NCI-H2107 (cell line): ENCODE results near the gene ARHGEF12.

Experiments
- DNase-seq: peaks from one replicate; lab custom pipeline; 2025; lab: John Stamatoyannopoulos, UW

The ARHGEF12 gene

GRCh38 chr11:120385655-120386054 is 49.4 kb downstream of the ARHGEF12 start:
- DNase-seq = no peak

- no peak for DNase-seq
Measured at GRCh38 chr11:120386318-120386717, 50.1 kb downstream of the ARHGEF12 start.

- no peak for DNase-seq
Measured at GRCh38 chr11:120386774-120387371, 50.7 kb downstream of the ARHGEF12 start.

DNA sequence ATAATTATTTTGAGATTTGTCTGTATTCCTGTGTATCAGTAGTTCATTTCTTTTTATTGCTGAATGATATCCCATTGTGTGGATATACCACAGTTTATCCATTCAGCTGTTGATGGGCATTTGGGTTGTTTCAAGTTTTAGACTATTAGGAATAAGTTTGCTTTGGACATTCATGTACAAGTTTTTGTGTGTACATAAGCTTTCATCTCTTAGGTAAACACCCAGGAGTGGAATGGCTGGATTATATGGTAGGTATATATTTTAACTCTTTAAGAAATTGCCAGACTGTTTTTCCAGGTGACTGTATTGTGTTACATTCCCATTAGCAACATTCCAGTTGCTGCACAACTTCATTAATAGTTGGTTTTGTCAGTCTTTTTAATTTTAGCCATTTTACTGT is 52.0 kb downstream of the ARHGEF12 start:
- no peak for DNase-seq

DNA sequence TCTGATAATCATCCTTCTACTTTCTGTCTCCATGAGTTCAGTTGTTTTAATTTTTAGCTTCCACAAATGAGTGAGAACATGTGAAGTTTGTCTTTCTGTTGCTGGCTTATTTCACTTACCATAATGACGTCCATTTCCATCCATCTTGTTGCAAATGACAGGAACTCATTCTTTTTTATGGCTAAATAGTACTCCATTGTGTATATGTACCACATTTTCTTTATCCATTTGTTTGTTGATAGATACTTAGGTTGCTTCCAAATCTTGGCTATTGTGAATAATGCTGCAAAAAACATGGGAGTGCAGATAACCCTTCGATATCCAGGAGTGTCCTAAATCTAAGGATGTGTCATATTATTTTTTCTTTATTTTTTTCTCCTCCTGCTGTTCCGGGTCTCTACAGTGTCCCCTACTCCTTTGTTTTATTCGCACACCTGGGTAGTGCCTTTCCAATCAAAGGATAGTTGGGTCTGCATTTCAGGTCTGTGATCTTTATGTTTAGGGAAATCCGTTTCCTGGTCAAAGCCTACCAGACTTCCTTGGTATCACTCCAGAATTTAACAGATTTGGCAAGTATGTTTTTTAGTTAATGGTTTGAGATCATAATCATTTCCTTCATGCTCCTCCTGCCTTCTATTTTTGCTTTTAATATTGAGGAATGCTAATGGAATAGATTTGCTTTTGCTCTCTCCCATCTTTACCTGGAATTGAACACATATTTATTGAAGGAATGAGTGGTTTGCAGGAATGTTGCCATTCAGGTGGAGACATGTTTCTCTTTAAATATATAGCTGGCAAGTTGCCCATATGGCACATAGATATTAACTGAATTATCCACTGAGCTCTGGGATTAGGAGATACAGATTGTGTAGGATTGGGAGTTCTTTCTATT is 53.7 kb downstream of the ARHGEF12 start:
- DNase-seq = no peak

GRCh38 chr11:120390585-120390922 is 54.3 kb downstream of the ARHGEF12 start:
- no peak for DNase-seq

GRCh38 chr11:120391292-120391691 is 55.1 kb downstream of the ARHGEF12 start:
- DNase-seq = no peak

DNA sequence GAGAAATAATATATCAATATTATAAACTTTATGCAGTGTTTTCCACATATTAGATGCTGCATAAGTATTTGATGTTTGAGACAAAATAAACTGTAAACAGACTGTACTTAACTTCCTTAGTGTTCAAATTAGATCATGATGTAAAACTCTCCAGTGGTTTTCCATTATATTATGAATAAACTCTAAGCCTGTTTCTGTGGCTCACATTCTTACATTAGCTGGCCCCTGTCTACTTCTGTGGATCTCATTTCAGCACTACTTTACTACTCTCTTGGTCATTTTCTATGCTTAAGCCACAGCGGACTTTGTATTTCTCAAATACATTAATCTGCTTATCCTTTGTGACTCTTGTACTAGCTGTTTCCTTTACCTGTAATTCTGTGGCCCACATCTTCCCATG is 55.6 kb downstream of the ARHGEF12 start:
- no peak for DNase-seq

DNA sequence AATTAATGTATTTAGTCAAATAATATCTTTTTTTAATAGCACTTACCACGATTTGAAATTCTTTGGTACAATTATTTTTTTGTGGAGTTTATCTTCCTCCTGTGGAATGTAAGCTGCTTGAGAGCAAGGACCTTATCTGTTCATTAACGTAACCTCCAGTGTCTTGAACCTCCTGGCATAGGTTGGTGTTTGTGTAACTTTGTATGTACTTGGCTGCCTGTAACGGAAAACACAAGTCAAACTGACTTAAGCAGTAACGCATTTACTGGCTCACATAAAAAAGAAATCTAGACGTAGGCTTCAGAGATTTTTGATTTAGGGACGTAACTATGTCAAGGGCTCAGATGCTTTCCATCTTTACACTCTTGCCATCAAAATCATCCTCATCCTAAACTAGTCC is 56.1 kb downstream of the ARHGEF12 start:
- no peak for DNase-seq

- no peak for DNase-seq
Measured at GRCh38 chr11:120392793-120393192, 56.6 kb downstream of the ARHGEF12 start.

DNA sequence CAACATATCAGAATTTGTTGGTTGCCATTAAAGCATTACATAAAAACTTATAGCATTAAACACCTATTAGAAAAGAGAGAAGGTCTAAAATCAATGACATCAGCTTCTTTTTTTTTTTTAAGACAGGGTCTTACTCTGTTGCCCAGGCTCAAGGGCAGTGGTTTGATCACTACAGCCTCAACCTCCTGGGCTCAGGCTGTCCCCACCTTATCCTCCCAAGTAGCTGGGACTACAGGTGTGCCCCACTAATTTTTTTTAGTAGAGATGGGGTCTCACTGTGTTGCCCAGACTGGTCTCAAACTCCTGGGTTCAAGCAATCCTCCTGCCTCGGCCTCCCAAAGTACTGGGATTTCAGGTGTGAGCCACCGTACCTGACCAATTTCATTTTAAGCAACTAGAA is 57.9 kb downstream of the ARHGEF12 start:
- no peak for DNase-seq

- no peak for DNase-seq
Measured at GRCh38 chr11:120395778-120396177, 59.6 kb downstream of the ARHGEF12 start.

- DNase-seq = no peak
Measured at GRCh38 chr11:120398132-120398531, 61.9 kb downstream of the ARHGEF12 start.

GRCh38 chr11:120399307-120399706 is 63.1 kb downstream of the ARHGEF12 start:
- no peak for DNase-seq

DNA sequence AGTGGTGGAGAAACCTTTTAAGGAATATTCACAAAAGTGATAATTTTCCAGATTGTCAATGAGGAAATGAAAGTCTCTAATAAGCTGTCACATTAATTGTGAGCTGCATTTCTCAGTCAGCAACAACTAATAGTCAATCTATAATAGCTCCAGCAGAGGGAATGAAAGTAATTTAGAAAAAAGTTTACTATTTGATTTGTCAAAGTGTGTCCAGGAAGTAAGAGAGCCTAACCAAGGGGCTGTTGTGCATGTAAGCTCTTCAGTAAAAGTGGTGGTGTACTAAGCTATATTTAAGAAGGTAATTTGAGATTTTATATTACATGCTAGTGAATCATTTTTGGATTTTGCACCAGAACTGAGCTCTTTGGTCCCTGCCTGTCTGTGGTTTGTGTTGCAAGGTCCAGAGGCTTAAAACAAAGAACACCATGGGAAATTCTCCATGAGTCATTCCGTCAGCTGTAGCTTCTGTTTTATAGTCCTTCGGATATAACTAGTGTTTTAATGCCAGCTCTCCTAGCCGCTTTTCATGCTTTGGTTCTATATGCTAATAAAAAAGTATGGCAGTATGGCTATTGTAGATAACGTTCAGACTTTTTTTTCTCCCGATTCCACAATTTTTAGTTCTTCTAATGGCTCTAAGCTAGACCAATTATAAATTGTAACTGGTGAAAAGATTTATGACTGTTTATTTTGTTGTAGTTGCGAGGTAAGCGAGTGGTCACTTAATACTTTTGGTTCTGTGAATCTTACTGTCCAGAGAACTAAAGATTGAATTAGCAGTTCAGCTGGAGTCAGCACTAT is 64.6 kb downstream of the ARHGEF12 start:
- DNase-seq = no peak

- no peak for DNase-seq
Measured at GRCh38 chr11:120401506-120401905, 65.3 kb downstream of the ARHGEF12 start.

DNA sequence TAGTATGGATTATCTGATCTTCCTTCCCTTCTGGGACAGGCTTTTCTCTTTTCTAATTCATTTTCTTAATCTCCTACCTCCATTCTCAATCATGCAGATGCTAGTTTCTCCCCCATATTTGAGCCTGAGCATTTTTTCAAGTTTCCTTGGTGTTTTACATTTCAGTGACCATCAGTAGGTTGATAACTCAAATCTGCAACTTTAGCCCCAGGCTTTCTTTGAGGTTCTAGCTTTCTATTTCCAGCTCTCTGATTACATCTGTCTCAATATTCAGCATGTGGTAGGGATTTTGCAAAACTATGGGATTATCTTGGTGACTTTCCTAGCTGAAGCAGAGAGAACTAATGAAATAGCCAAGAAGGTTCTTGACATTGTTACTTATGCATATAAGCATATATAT is 67.8 kb downstream of the ARHGEF12 start:
- DNase-seq = no peak

DNA sequence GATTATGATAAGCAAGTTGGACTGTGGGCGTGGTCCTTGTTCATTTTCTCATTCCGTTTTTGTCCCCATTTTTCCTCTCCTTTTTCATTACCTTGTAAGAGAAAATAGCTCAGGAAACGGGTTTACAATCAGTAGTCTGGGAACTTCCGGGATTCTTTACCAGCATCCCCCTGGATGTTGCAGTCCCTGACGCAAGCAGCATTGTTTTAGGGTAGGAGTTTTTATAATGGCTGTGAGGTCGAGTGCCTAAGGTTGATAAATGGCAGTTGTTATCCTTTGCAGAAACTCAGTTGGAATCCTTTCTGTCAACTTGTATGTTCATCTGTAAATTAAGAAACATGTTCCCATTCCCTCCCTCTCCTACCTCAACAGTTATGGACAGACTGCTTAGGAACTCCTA is 68.3 kb downstream of the ARHGEF12 start:
- DNase-seq = no peak

DNA sequence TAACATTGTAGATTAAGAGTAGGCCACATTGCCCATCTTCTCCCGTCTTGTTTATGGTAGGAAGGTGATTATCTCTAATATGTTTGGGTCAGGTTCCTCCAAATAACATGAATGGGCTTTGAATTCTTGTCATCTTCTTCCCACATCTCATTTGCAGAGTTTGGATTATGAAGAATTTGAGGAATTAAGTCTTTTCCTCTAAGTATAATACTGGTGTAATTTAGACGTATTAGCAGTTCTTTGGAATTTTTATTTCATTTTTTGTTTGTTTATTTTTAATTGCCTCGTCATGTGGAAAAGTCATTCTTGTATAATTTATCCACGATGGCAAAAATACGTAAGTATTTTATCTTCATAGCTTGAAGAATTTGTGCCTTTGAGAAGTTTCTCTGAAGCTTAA is 73.4 kb downstream of the ARHGEF12 start:
- DNase-seq = no peak

- DNase-seq = no peak
Measured at GRCh38 chr11:120410622-120411380, 74.6 kb downstream of the ARHGEF12 start.

- no peak for DNase-seq
Measured at GRCh38 chr11:120413480-120413879, 77.3 kb downstream of the ARHGEF12 start.

DNA sequence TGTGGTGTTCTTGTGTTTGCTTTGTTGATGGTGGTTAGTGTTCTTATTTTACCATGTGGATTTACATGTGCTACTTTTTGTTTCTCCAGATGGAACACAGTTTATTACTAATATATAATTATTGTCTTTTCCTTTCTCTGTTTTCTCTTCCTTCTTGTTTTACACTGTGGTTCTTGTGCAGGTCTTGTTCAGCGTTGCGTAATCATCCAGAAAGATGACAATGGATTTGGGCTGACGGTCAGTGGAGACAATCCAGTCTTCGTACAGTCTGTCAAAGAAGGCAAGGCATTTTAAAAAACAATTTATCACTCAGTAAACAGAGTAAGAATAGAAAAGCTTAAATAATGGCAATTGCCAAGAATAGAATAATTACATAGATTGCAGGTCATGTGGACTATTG is 84.4 kb downstream of the ARHGEF12 start:
- DNase-seq = no peak
